SU-DHL-6 (cell line): ENCODE data around the gene PDE8B.

Experiments
- H2AFZ ChIP-seq: fragments of 200-600 bp; sonication (generic); 2 replicates; pipeline ENCODE4 v1.6.1; 2014; ENCODE audit warnings: low read depth, mild to moderate bottlenecking, moderate library complexity, mixed read lengths, antibody characterized with exemption, low read length; ENCODE audit not compliant: severe bottlenecking
- H3F3A ChIP-seq: fragments of 200-600 bp; shearing (Covaris generic); 2 replicates; pipeline ENCODE4 v1.6.0; 2016; ENCODE audit warnings: antibody characterized with exemption, mild to moderate bottlenecking; ENCODE audit not compliant: insufficient read depth
- H3K27ac ChIP-seq: fragments of 200-600 bp; sonication (generic); 2 replicates; pipeline ENCODE4 v1.5.1; 2016; ENCODE audit warnings: low read depth, mild to moderate bottlenecking, low read length, moderate library complexity, mixed read lengths
- H3K27me3 ChIP-seq: fragments of 200-600 bp; sonication (generic), shearing (Covaris generic); 2 replicates; pipeline ENCODE4 v1.6.0; 2014; ENCODE audit warnings: mild to moderate bottlenecking, low read length
- H3K36me3 ChIP-seq: fragments of 200-600 bp; sonication (generic); 2 replicates; pipeline ENCODE4 v1.6.1; 2014; ENCODE audit warnings: mild to moderate bottlenecking, low read length, mixed read lengths
- H3K4me2 ChIP-seq: fragments of 300-600, 200-600 bp; shearing (Covaris generic), sonication (generic); 2 replicates; pipeline ENCODE4 v1.6.0; 2014; ENCODE audit warnings: low read length, low read depth, mild to moderate bottlenecking; ENCODE audit not compliant: poor library complexity, severe bottlenecking
- H3K4me3 ChIP-seq: fragments of 200-600 bp; sonication (generic); 2 replicates; pipeline ENCODE4 v1.5.1; 2014; ENCODE audit warnings: antibody characterized with exemption, low read length, mild to moderate bottlenecking, mixed read lengths; ENCODE audit not compliant: insufficient read depth, poor library complexity, severe bottlenecking
- H3K79me2 ChIP-seq: fragments of 200-600 bp; sonication (generic); 2 replicates; pipeline ENCODE4 v1.6.1; 2014; ENCODE audit warnings: mild to moderate bottlenecking, low read length, moderate library complexity; ENCODE audit not compliant: insufficient read depth
- H3K9ac ChIP-seq: fragments of 200-600 bp; sonication (generic); 2 replicates; pipeline ENCODE4 v1.7.0; 2014; ENCODE audit warnings: mild to moderate bottlenecking, low read length
- H3K9me2 ChIP-seq: fragments of 200-600 bp; sonication (generic); replicated peaks from 2 replicates; pipeline ENCODE4 v1.6.1; 2014; ENCODE audit warnings: low read length; ENCODE audit not compliant: insufficient read depth
- H3K9me3 ChIP-seq: fragments of 200-600 bp; sonication (generic); 2 replicates; pipeline ENCODE4 v1.6.1; 2014; ENCODE audit warnings: low read length, mixed read lengths; ENCODE audit not compliant: insufficient read depth
- H4K20me1 ChIP-seq: fragments of 200-600 bp; sonication (generic); 2 replicates; pipeline ENCODE4 v1.6.1; 2014; ENCODE audit warnings: low read depth, mild to moderate bottlenecking, antibody characterized with exemption, low read length, moderate library complexity, mixed read lengths
- CTCF ChIP-seq: fragments of 200-600 bp; sonication (generic); IDR thresholded peaks from one replicate; pipeline ENCODE4 v1.5.1; 2017; ENCODE audit warnings: antibody characterized with exemption, mild to moderate bottlenecking, low read length, moderate library complexity; ENCODE audit not compliant: insufficient read depth, poor library complexity, severe bottlenecking
- EZH2phosphoT487 ChIP-seq: fragments of 200-600 bp; sonication (generic), shearing (Covaris generic); conservative IDR thresholded peaks from 2 replicates; pipeline ENCODE4 v1.6.1; 2018; ENCODE audit warnings: mild to moderate bottlenecking, antibody characterized with exemption, low read length, moderate library complexity, mixed read lengths

PDE8B gene

GRCh38 chr5:77294185-77294584 lies 83.7 kb downstream of the PDE8B start:
- Histone ChIP-seq H2AFZ (no peak overlapping the region), H3K79me2 (no peaks in the 10 kb centered on the region), H3K4me3 (no peak overlapping the region), H3K27me3 (no peaks in the 10 kb centered on the region), H3K4me2 (no peak overlapping the region), H3K9me2 (no peaks in the 10 kb centered on the region), H3F3A (no peaks in the 10 kb centered on the region), H3K27ac (no peak overlapping the region), H3K36me3 (no peaks in the 10 kb centered on the region), H3K9ac (no peak overlapping the region), H3K9me3 (no peaks in the 10 kb centered on the region), H4K20me1 (no peaks in the 10 kb centered on the region)
- TF ChIP-seq CTCF = no peak
- TF ChIP-seq EZH2phosphoT487 = no peak

GRCh38 chr5:77295863-77296378 lies 85.4 kb downstream of the PDE8B start:
- Histone ChIP-seq H2AFZ (no peak overlapping the region), H3K9me2 (no peaks in the 10 kb centered on the region), H3F3A (no peaks in the 10 kb centered on the region), H3K4me3 (no peak overlapping the region), H4K20me1 (no peaks in the 10 kb centered on the region), H3K36me3 (no peaks in the 10 kb centered on the region), H3K79me2 (no peaks in the 10 kb centered on the region), H3K9ac (no peak overlapping the region), H3K27ac (no peak overlapping the region), H3K27me3 (no peaks in the 10 kb centered on the region), H3K4me2 (no peak overlapping the region), H3K9me3 (no peaks in the 10 kb centered on the region)
- TF ChIP-seq EZH2phosphoT487 (no peak), CTCF (no peak)

GRCh38 chr5:77298146-77298545 lies 87.7 kb downstream of the PDE8B start:
- Histone ChIP-seq H3K79me2 (no peaks in the 10 kb centered on the region), H3K36me3 (no peaks in the 10 kb centered on the region), H2AFZ (no peak overlapping the region), H3K27me3 (no peaks in the 10 kb centered on the region), H3K27ac (no peak overlapping the region), H3K9ac (no peak overlapping the region), H3F3A (no peaks in the 10 kb centered on the region), H3K9me2 (no peaks in the 10 kb centered on the region), H3K4me3 (no peak overlapping the region), H4K20me1 (no peaks in the 10 kb centered on the region), H3K4me2 (no peak overlapping the region), H3K9me3 (no peaks in the 10 kb centered on the region)
- no peak for TF ChIP-seq EZH2phosphoT487
- TF ChIP-seq CTCF = no peak
